GM18867 (cell line): ENCODE measurements around the gene EGLN3.
"Not testable (repeated sequence)": the region's sequence is repeated elsewhere in the genome, so short reads cannot be mapped to it uniquely, and the experiment has no call there.

Source experiments
- ATAC-seq: cut with Tn5 transposase; IDR thresholded peaks from one replicate; pipeline ENCODE4 v1.9.1; 2021; ENCODE audit warnings: mild to moderate bottlenecking, moderate library complexity; ENCODE audit not compliant: unreplicated experiment

EGLN3 gene

GRCh38 chr14:33938131-33938949 is 12.5 kb downstream of the EGLN3 start:
- ATAC-seq, result no peak

GRCh38 chr14:33936391-33936790 is 14.5 kb downstream of the EGLN3 start:
- no peak for ATAC-seq

DNA sequence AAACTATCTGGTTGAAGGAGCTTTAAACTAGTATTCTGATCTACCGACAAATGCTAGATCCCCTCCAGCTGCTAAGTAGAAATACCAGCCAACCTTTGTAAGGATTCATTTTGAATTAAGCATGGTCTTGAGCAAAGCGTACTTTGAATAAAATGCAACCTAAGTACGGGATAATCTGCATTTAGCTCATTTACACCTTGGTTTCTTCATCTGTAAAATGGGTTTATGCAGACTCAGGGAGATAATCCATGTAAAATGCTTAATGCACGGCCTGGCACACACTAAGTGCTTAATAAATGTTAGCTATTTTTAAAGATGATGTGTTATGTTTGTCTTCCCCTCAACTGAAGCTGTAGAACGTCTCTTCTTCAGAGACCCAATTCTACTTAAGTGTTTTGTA is 15.9 kb downstream of the EGLN3 start:
- ATAC-seq, result no peak

GRCh38 chr14:33934043-33934750 is 16.7 kb downstream of the EGLN3 start:
- no peak for ATAC-seq

- ATAC-seq, result no peak
These were observed 17.4 kb downstream of the EGLN3 start for GRCh38 chr14:33933386-33933933.

GRCh38 chr14:33932576-33933345 is 18.1 kb downstream of the EGLN3 start:
- ATAC-seq, result no peak

GRCh38 chr14:33932033-33932432 is 18.8 kb downstream of the EGLN3 start:
- ATAC-seq, result no peak

- no peak for ATAC-seq
These were observed 19.4 kb downstream of the EGLN3 start for GRCh38 chr14:33931461-33931860.

GRCh38 chr14:33930439-33930838 is 20.4 kb downstream of the EGLN3 start:
- no peak for ATAC-seq

DNA sequence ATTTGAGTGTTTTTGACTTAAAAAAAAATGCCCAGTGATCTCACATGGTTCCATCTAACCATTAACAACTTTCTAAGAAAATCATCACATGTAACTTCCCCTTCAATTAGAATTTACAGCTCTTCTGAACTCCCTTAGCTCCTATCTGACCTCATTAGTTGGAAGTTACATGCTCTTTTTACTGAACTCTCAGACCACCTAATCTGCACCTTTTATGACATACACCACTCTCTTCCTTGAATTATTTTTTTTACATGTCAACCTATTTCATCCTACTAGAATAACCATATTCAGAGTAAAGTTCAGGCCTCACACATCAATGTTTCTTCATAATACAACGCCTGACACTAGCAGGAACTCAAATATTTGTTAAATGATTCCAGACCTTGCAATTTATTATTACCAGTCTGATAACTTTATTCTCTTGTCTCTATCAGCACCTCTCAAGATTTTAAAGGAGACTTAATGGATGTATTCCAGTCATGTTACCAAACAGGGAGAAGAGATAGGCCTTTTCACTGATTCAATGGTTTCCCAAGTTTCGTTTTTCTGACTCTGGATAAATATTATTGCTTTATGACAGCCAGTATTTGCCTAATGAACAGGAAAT is 21.0 kb downstream of the EGLN3 start:
- no peak for ATAC-seq

DNA sequence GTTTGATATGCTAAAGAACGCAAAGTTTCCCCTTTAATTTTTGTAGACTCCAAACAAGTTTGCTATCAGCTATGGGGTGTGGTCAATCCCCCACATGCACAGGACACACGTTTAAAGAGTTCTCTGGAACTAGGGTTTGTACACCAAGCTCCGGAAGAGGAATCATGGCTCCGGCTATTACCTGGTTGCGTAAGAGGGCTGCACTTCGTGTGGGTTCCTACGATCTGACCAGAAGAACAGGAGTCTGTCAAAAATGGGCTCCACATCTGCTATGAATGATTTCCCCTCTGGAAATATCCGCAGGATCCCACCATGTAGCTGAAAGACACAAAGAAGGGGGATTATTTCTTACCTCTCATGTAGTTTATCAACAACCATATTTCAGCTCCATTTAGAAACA is 22.0 kb downstream of the EGLN3 start:
- no peak for ATAC-seq

GRCh38 chr14:33927944-33928343 is 22.9 kb downstream of the EGLN3 start:
- no peak for ATAC-seq

DNA sequence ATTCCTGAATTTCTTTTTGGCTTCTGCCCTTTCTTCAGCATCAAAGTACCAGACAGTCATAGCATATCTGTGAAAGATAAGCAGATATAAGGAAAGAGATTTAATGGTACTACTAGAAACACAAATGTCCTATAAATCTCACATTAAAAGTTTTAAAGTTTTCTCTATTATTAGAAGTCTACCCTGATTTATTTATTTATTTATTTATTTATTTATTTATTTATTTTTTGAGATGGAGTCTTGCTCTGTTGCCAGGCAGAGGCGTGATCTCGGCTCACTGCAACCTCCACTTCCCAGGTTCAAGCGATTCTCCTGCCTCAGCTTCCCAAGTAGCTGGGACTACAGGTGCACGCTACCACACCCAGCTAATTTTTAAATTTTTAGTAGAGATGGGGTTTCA is 23.9 kb downstream of the EGLN3 start:
- not testable (repeated sequence) for ATAC-seq

DNA sequence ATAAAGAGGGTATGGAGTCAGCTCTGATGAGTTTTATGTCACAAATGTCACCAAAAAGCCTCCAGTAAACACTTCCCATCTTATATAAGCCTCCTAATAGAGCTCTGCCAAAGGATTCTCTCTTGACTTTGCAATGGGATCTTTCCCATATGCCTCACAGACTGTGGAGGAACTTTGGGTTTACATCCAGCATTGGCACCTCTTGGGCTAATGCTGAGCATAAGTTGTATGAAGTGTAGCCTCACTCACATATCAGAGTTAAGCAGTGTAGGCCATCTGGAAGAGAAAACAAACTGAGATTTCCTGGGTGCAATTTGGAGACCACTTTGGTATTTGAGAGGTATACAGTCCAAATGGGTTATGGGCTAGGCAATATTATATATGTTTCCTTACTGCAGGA is 24.9 kb downstream of the EGLN3 start:
- ATAC-seq, result no peak

DNA sequence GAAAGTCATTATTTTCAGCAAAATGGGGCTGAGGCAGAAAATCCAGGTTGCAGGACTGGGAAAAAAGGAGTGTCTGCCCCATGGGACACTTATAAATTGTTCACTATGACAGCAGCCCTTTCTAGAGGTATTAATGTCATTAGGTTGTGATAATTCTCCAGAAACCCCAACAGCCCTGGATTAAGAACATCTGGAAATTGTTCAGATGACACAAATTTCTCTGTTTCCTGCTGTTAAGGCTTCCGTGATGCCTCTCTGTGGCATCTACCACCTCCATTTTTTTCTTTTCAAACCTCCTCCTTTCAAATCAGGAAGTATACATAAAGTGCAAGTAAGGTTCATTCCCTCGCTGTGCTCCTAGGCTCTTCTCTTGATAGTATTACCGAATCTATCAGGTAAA is 25.6 kb downstream of the EGLN3 start:
- no peak for ATAC-seq

DNA sequence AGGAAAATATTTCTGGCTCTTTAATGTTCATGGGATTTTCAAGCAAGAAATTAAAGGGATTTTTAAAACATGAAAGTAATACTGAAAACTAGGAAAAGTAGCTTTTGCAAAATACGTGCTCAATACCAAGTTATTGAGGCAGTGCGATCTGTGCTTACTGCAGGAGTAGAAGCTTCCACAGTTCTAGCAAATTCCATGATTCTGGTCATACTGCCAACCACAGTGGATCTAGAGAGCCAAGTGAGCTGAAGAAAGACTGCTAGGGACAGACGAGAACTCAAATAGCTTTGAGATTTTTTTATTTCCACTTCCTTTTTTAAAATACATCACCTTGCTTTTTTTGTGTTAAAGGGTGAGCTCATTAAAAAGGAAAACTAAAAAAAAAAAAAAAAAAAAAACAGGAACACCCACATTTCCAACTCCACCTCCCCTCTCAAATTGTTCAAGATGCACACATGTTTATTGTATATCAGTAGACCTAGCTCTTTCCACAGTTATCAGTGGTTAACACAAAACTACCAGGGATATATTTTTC is 26.2 kb downstream of the EGLN3 start:
- no peak for ATAC-seq

DNA sequence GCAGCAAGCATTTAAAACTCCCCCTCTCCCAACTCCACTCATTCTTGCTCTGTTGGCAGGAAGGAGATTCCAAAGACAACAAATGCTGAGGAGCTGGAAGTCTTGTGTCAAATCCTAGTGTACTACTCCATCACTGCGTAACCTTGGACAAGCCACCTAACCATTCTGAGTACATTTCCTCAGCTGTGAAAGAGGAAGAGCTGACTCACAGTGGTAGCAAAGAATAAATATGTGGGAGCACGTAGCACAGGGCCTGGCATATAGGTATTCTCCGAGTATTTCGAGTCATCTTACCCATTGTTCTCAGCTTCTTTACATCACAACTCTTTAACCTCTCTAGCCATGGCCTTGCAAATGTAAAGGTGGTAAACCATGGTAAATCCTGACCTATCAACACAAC is 28.7 kb downstream of the EGLN3 start:
- ATAC-seq, result no peak

DNA sequence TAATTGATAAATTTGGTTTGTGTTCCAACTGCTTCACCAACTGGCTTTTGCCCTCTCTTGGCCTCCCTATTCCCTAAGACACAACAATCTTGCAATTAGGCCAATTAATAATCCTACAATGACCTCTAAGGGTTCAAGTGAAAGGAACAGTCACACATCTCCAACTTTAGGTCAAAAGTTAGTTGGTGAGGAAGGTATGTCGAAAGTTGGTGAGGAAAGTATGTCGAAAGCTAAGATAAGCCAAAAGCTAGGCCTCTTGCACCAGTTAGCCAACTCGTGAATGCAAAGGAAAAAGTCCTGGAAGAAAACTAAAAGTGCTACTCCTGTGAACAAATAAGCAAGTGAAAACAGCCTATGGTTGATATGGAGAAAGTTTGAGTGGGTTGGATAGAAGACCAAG is 32.6 kb downstream of the EGLN3 start:
- no peak for ATAC-seq

- no peak for ATAC-seq
These were observed 33.2 kb downstream of the EGLN3 start for GRCh38 chr14:33917661-33918060.

DNA sequence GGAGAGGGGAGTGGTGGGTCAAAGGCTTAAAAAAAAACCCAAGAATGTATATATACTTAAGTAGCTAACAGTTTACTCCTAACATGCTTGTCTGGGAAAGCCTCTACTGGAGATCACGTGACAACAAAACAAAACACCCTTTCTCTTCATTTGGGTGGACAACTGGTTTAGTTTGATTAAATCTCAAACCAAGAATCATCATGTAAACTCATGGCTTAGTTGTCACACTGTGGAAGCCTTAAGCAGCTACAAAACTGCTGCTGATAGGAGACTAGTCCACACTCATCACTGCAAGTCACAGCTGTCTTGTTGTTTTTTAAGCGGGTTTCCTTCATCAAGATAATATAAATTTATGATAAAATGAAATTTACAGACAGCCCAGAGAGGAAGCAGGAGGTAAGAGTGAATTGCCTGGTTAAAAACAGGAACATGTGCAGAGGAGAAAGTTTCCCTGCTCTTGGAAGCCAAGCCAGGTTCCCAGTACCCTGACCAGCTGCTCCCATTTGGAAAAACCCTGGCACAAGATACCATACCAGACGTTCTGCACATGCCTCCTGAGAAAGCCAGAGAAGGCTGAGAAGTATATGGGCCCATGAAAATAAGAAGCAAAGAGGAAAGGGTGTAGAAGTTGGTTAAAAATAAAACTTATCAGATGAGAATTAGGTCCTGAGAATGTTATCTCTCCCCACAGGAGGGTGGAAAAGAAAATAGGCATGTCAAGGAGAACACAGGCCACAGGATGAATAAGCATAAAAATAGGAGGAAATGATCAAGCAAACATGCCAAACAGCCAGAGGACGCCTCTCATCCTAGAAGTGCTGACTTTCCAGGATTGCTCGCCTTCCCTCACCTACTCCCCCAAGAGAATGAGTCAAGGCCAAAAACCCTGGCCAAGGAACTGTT is 34.0 kb downstream of the EGLN3 start:
- ATAC-seq, result no peak
